HepG2 (cell line): ENCODE results near the gene SP5. TPM values are rescaled to one million over a fixed set of nuclear protein-coding genes. Genes with fewer than 3 reads are reported as not detected.
A peak's percentile ranks its signal among the peaks of the same experiment; 100 is the strongest.

ENCODE experiments used
- ARHGAP35 ChIP-seq: sonication (generic); formaldehyde crosslinking; IDR thresholded peaks from 2 replicates; pipeline ENCODE4 v1.9.0; 2022; ENCODE audit warnings: mild to moderate bottlenecking, inconsistent platforms, moderate library complexity, missing genetic modification reagents, borderline replicate concordance
- ATF7-NPFF ChIP-seq: sonication (generic); formaldehyde crosslinking; IDR thresholded peaks from 2 replicates; pipeline ENCODE4 v1.8.1; 2023; ENCODE audit warnings: mild to moderate bottlenecking, low read depth, missing genetic modification reagents, moderate library complexity
- ATRX ChIP-seq: sonication (generic); formaldehyde crosslinking; IDR thresholded peaks from 2 replicates; pipeline ENCODE4 v1.4.0; 2020; ENCODE audit warnings: missing genetic modification reagents, borderline replicate concordance
- EZH2 ChIP-seq: conservative IDR thresholded peaks from 2 replicates; pipeline ENCODE4 v1.6.1; 2012; ENCODE audit warnings: mild to moderate bottlenecking, low read depth, low read length, moderate library complexity
- FLYWCH1 ChIP-seq: sonication (generic); formaldehyde crosslinking; IDR thresholded peaks from 2 replicates; pipeline ENCODE4 v1.8.1; 2023; ENCODE audit warnings: mild to moderate bottlenecking, missing genetic modification reagents
- FOXA3 ChIP-seq: IDR thresholded peaks from 2 replicates; pipeline ENCODE4 v1.6.1; 2016; ENCODE audit warnings: missing genetic modification reagents, missing compliant biosample characterization
- KLF13 ChIP-seq: sonication (generic); formaldehyde crosslinking; IDR thresholded peaks from 2 replicates; pipeline ENCODE4 v1.4.0; 2020; ENCODE audit warnings: mild to moderate bottlenecking, missing genetic modification reagents
- MAF1 ChIP-seq: sonication (generic); formaldehyde crosslinking; IDR thresholded peaks from 2 replicates; pipeline ENCODE4 v1.5.0; 2020; ENCODE audit warnings: missing genetic modification reagents, borderline replicate concordance
- NFIB ChIP-seq: sonication (generic); formaldehyde crosslinking; IDR thresholded peaks from 2 replicates; pipeline ENCODE4 v1.9.0; 2021; ENCODE audit warnings: missing genetic modification reagents, mild to moderate bottlenecking, borderline replicate concordance
- PAX8 ChIP-seq: sonication (generic); formaldehyde crosslinking; IDR thresholded peaks from 2 replicates; pipeline ENCODE4 v1.8.0; 2022; ENCODE audit warnings: mild to moderate bottlenecking, missing genetic modification reagents, borderline replicate concordance
- RXRA ChIP-seq: sonication (generic); formaldehyde crosslinking; IDR thresholded peaks from 2 replicates; pipeline ENCODE4 v1.5.1; 2020; ENCODE audit warnings: missing genetic modification reagents
- SALL1 ChIP-seq: sonication (generic); formaldehyde crosslinking; IDR thresholded peaks from 2 replicates; pipeline ENCODE4 v1.8.0; 2022; ENCODE audit warnings: mild to moderate bottlenecking, missing genetic modification reagents
- ZBTB21 ChIP-seq: sonication (generic); formaldehyde crosslinking; IDR thresholded peaks from 2 replicates; pipeline ENCODE4 v1.4.0; 2020; ENCODE audit warnings: missing genetic modification reagents
- ZNF367 ChIP-seq: sonication (generic); formaldehyde crosslinking; IDR thresholded peaks from 2 replicates; pipeline ENCODE4 v1.4.0; 2020; ENCODE audit warnings: missing genetic modification reagents, borderline replicate concordance
- ZNF720 ChIP-seq: sonication (generic); formaldehyde crosslinking; IDR thresholded peaks from 2 replicates; pipeline ENCODE4 v1.4.0; 2020; ENCODE audit warnings: missing genetic modification reagents
- ZSCAN30 ChIP-seq: sonication (generic); formaldehyde crosslinking; IDR thresholded peaks from 2 replicates; pipeline ENCODE4 v1.5.0; 2020; ENCODE audit warnings: mild to moderate bottlenecking, missing genetic modification reagents
- polyA plus RNA-seq, 8 experiments: library from polyadenylated mRNA; depleted of rRNA in 3 of 8; stranded (reverse) in 7 of 8; unstranded in 1 of 8; fragments of >200 nt; fragmentation: Illumina TruSeq in 4 of 8; extraction: Trizol in 4 of 8; gene quantifications; 2 replicates each; pipeline versions ENCODE4 v1.2.1 to v1.2.3, GENCODE V29; 2011 to 2016; ENCODE audit warnings: low read depth in 4 of 8, missing spikeins in 1 of 8, mixed read lengths in 1 of 8; ENCODE audit not compliant: insufficient read depth in 1 of 8
- total RNA-seq, 5 experiments: library from RNA; depleted of rRNA; stranded (reverse); fragments of >200 nt; fragmentation: Illumina TruSeq; extraction: Trizol; gene quantifications; 2 replicates each; pipeline ENCODE4 v1.2.3, GENCODE V29; 2016; ENCODE audit warnings: low read depth in 1 of 5
- TF ChIP-seq, protein P1 (sequence below): sonication (generic); formaldehyde crosslinking; IDR thresholded peaks from 2 replicates; pipeline ENCODE4 v1.5.1; 2020; ENCODE audit warnings: missing genetic modification reagents, mild to moderate bottlenecking, borderline replicate concordance
- TF ChIP-seq, protein P2 (sequence below): sonication (generic); formaldehyde crosslinking; conservative IDR thresholded peaks from 2 replicates; pipeline ENCODE4 v1.4.0; 2020; ENCODE audit warnings: missing genetic modification reagents
- TF ChIP-seq, protein P3 (sequence below), 2 experiments: sonication (generic) in 1 of 2; formaldehyde crosslinking in 1 of 2; IDR thresholded peaks; 2 replicates each; pipeline versions ENCODE4 v1.6.1 to v1.9.0; 2014 to 2022; ENCODE audit warnings: antibody characterized with exemption in 1 of 2, borderline replicate concordance in 1 of 2, inconsistent platforms in 1 of 2, low read depth in 1 of 2, missing genetic modification reagents in 1 of 2

The SP5 gene
- total and polyA plus RNA-seq, 2 of the 13 experiments (the other 11 are each of a cell fraction or from before 2014, with no cell fraction given): 50.8 to 119 TPM

DNA sequence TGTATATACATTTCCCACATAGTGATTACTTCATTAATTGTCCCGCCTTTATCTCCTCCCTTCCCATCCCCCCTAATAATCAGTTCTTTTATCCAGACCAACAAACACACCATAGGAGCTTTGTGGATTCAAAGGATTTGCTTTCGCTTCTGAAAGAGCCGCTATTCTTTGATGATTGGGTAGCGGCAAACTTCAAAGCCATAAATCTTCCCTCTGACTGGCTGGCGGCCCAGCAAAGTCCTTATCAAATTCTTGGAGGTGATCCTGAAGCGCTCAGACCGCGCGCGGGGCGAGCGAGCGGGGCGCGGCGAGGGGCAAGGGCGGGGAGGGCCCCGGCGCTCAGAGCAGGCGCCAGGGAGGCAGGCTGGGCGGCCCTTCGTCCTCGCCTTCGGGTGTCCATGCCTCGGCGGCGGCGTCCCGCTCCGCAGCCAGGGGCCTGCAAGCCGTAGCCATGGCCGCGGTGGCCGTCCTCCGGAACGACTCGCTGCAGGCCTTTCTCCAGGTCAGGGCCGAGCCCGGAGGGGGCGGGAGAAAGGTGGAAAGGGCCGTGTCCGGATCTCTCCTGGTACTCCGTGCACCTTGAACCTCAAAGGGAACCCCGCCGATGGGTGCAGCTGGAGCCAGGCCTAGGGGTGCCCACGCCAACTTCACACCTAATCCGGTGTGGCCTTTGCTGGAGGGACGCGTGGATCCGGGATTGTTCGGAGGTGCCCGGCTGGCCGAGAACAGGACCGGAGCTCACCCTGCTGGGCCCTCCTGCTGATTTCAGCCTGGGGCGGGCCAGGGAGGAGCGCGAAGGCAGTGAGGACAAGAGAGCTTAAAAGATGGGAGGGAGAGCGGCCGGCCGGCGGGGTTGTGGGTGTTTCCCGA lies at the start of gene SP5 (continued):
- TF ChIP-seq, protein P1, sequence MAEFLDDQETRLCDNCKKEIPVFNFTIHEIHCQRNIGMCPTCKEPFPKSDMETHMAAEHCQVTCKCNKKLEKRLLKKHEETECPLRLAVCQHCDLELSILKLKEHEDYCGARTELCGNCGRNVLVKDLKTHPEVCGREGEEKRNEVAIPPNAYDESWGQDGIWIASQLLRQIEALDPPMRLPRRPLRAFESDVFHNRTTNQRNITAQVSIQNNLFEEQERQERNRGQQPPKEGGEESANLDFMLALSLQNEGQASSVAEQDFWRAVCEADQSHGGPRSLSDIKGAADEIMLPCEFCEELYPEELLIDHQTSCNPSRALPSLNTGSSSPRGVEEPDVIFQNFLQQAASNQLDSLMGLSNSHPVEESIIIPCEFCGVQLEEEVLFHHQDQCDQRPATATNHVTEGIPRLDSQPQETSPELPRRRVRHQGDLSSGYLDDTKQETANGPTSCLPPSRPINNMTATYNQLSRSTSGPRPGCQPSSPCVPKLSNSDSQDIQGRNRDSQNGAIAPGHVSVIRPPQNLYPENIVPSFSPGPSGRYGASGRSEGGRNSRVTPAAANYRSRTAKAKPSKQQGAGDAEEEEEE (CRISPR knock-in tag): no peak
- TF ChIP-seq, protein P2, sequence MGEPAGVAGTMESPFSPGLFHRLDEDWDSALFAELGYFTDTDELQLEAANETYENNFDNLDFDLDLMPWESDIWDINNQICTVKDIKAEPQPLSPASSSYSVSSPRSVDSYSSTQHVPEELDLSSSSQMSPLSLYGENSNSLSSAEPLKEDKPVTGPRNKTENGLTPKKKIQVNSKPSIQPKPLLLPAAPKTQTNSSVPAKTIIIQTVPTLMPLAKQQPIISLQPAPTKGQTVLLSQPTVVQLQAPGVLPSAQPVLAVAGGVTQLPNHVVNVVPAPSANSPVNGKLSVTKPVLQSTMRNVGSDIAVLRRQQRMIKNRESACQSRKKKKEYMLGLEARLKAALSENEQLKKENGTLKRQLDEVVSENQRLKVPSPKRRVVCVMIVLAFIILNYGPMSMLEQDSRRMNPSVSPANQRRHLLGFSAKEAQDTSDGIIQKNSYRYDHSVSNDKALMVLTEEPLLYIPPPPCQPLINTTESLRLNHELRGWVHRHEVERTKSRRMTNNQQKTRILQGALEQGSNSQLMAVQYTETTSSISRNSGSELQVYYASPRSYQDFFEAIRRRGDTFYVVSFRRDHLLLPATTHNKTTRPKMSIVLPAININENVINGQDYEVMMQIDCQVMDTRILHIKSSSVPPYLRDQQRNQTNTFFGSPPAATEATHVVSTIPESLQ (CRISPR knock-in tag): no peak
- TF ChIP-seq ZSCAN30 (CRISPR knock-in tag) (peak; percentile 84), ARHGAP35 (peak; percentile 59), MAF1 (peak; percentile 88), ZBTB21 (no peak; the same call in 1 of the 2 replicates), ZNF720 (CRISPR knock-in tag) (no peak), EZH2 (no peak), PAX8 (CRISPR knock-in tag) (peak; percentile 95; the same call in 1 of the 2 replicates), FOXA3 (peak; percentile 84), RXRA (CRISPR knock-in tag) (peak; percentile 58), SALL1 (CRISPR knock-in tag) (peak; percentile 91), ATF7-NPFF (CRISPR knock-in tag) (peak; percentile 70; the same call in 1 of the 2 replicates), KLF13 (no peak), ATRX (CRISPR knock-in tag) (no peak), NFIB (CRISPR knock-in tag) (peak; percentile 75; the same call in 1 of the 2 replicates), FLYWCH1 (CRISPR knock-in tag) (peak; percentile 98), ZNF367 (CRISPR knock-in tag) (no peak)
- TF ChIP-seq, protein P3, sequence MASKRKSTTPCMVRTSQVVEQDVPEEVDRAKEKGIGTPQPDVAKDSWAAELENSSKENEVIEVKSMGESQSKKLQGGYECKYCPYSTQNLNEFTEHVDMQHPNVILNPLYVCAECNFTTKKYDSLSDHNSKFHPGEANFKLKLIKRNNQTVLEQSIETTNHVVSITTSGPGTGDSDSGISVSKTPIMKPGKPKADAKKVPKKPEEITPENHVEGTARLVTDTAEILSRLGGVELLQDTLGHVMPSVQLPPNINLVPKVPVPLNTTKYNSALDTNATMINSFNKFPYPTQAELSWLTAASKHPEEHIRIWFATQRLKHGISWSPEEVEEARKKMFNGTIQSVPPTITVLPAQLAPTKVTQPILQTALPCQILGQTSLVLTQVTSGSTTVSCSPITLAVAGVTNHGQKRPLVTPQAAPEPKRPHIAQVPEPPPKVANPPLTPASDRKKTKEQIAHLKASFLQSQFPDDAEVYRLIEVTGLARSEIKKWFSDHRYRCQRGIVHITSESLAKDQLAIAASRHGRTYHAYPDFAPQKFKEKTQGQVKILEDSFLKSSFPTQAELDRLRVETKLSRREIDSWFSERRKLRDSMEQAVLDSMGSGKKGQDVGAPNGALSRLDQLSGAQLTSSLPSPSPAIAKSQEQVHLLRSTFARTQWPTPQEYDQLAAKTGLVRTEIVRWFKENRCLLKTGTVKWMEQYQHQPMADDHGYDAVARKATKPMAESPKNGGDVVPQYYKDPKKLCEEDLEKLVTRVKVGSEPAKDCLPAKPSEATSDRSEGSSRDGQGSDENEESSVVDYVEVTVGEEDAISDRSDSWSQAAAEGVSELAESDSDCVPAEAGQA (IDR thresholded peaks at IDR 0.05; ENCODE audit: low read depth): peak; percentile 56; the same call in 1 of the 2 replicates
- TF ChIP-seq, protein P3 (CRISPR knock-in tag; IDR thresholded peaks at IDR 0.05; ENCODE audit: borderline replicate concordance): peak; percentile 96
